ENCODE results near the gene OAS2.
A peak's percentile ranks its signal among the peaks of the same experiment; 100 is the strongest.

OAS2 gene, protein sequence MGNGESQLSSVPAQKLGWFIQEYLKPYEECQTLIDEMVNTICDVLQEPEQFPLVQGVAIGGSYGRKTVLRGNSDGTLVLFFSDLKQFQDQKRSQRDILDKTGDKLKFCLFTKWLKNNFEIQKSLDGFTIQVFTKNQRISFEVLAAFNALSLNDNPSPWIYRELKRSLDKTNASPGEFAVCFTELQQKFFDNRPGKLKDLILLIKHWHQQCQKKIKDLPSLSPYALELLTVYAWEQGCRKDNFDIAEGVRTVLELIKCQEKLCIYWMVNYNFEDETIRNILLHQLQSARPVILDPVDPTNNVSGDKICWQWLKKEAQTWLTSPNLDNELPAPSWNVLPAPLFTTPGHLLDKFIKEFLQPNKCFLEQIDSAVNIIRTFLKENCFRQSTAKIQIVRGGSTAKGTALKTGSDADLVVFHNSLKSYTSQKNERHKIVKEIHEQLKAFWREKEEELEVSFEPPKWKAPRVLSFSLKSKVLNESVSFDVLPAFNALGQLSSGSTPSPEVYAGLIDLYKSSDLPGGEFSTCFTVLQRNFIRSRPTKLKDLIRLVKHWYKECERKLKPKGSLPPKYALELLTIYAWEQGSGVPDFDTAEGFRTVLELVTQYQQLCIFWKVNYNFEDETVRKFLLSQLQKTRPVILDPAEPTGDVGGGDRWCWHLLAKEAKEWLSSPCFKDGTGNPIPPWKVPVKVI

DNA sequence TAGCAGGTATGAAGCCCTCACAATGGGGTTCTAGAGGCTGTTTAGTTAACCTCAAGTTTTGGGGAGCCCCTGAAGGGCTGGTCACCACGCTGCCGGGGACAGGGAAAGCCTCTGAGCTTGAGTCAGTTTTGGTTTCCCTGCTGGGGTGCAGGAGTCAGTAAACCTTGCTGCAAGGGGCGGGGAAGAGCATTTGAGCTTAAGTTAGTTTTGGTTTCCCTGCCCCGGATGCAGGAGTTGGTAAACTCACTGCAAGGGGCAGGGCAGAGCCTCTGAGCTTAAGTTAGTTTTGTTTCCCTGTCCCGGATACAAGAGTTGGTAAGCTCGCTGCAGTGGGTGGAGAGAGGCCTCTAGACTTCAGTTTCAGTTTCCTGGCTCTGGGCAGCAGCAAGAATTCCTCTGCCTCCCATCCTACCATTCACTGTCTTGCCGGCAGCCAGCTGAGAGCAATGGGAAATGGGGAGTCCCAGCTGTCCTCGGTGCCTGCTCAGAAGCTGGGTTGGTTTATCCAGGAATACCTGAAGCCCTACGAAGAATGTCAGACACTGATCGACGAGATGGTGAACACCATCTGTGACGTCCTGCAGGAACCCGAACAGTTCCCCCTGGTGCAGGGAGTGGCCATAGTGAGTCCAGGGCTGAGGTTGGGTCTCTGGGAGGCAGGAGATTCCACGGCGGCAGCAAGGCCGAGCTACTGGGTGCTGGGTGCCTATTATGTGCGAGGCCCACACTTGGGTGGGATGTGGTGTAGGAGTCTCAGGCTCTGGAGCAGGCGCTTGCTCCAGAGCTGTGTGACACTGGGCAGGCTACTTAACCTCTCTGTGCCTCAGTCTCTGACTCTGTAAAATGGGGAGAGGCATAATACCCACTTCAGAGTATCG, at the start of gene OAS2:
TSS of gene OAS2 (plus strand) at position 357 of the 878 bp plus-strand sequence. CDS start at position 447, 90 bp downstream.
- DNase-seq (ENCODE audit: low spot score in 2 of 2) (peak; percentile 63 to 75), ATAC-seq (ENCODE audit: low read depth) (peak; percentile 93)
- Mint-ChIP-seq H3K36me3 (peaks cover 12% of the 10 kb centered on the region), H3K27me3 (no peaks in the 10 kb centered on the region), H3K9me3 (peaks cover 5% of the 10 kb centered on the region), H3K27ac (peak within 1 kb of the TSS; percentile 69), H3K4me1 (peaks cover 47% of the 10 kb centered on the region), H3K4me3 (peak within 1 kb of the TSS; percentile 99)

DNA sequence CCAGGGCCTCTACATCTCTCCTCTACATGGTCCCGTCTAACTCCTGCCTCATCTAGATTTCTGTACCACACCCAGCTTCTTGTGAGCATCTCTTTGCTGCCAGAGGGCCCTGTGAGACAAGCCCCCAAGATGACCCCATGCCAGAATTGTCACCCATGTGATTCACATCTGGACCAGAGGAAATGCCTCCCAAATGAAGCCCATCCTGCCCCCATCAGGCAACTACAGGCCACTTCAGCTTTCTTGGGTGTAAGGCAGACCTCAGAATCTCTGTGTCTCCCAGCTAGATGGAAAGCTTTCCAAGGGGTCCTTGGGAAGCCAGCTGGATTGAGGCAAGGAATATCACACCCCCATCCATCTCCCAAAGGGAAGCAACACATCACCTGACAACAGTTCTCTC, 49.3 kb upstream of the OAS2 start:
- ATAC-seq (ENCODE audit: low read depth) (no peak), DNase-seq (ENCODE audit: low spot score in 2 of 2) (no peak)
- H3K9me3 Mint-ChIP-seq = no peaks in the 10 kb centered on the region
- no peak overlapping the region for H3K27ac Mint-ChIP-seq
- no peaks in the 10 kb centered on the region for H3K27me3 Mint-ChIP-seq
- no peak overlapping the region for H3K4me3 Mint-ChIP-seq
- H3K36me3 Mint-ChIP-seq = peaks cover 12% of the 10 kb centered on the region
- H3K4me1 Mint-ChIP-seq = peaks cover 10% of the 10 kb centered on the region

DNA sequence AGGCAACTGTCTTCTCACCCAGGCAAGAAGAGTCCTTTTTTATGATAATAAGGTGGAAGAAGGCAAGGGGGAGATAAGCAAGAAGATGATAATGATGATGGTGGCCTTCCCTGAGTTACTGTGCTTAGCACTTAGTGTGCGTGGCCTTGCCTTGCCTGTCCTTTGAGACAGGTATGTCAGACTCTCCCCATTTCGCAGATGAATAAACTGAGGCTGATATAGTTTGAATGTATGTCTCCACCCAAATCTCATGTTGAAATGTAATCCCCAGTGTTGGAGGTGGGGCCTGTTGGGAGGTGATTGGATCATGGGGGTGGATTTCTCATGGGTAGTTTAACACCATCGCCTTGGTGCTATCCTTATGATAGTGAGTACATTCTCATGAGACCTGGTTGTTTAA, 48.6 kb upstream of the OAS2 start:
- Mint-ChIP-seq H3K4me3 (no peak overlapping the region), H3K27ac (no peak overlapping the region), H3K9me3 (no peaks in the 10 kb centered on the region), H3K4me1 (peaks cover 10% of the 10 kb centered on the region), H3K36me3 (peaks cover 11% of the 10 kb centered on the region), H3K27me3 (no peaks in the 10 kb centered on the region)
- DNase-seq (ENCODE audit: low spot score in 2 of 2) (no peak), ATAC-seq (ENCODE audit: low read depth) (no peak)

DNA sequence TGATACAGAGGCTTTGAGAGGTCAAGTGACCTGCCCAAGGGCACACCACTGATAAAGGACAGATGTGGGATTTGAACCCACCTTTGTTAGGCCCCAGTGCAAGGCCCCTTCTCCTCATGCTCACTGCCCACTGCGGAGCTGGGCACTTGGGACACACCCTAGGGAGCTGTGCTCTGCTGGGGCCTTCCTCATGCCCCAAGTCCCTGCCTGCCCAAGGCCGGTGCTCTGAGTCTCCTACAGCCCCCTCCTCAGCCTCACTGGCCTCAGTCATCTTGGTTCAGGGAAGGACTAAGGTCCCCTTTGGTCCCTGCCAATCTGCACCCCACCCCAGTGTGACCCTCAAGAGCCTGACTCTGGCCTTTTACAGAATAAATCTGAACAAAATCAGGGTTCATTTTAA, 48.0 kb upstream of the OAS2 start:
- Mint-ChIP-seq H3K4me1 (peaks cover 7% of the 10 kb centered on the region), H3K9me3 (peaks cover under 1% of the 10 kb centered on the region), H3K27ac (no peak overlapping the region), H3K4me3 (no peak overlapping the region), H3K36me3 (peaks cover 10% of the 10 kb centered on the region), H3K27me3 (no peaks in the 10 kb centered on the region)
- no peak for DNase-seq (ENCODE audit: low spot score in 2 of 2)
- no peak for ATAC-seq (ENCODE audit: low read depth)

DNA sequence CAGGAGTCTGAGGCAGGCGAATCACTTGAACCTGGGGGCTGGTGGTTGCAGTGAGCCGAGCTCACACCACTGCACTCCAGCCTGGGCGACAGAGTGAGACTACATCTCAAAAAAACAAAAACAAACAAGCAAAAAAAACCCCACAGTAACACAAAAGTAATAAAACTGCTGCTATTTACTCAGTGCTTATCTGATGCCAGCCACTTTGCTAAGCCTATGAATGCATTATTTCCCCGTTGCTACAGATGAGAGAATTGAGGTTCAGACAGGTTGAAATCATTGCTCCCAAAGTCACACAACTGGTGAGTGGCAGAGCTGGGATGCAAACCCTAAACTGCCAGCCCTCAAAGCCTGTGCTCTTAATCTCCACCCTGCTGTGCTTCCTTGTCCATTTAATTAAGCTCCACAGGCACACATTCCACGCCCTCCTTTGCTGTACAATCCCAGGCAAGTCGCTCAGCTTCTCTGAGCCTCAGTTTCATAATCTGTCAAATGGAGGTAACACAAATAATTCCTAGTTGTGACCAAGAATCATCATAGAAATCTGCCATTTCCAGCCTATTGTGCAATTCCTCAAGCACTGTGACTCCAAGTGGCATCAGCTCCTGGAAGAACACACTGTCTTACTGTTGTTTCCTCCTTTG, 45.7 kb upstream of the OAS2 start:
- no peak for DNase-seq (ENCODE audit: low spot score in 2 of 2)
- Mint-ChIP-seq H3K27me3 (no peaks in the 10 kb centered on the region), H3K4me1 (peaks cover 6% of the 10 kb centered on the region), H3K36me3 (peaks cover 5% of the 10 kb centered on the region), H3K9me3 (peaks cover 2% of the 10 kb centered on the region), H3K27ac (no peak overlapping the region), H3K4me3 (no peak overlapping the region)
- no peak for ATAC-seq (ENCODE audit: low read depth)

DNA sequence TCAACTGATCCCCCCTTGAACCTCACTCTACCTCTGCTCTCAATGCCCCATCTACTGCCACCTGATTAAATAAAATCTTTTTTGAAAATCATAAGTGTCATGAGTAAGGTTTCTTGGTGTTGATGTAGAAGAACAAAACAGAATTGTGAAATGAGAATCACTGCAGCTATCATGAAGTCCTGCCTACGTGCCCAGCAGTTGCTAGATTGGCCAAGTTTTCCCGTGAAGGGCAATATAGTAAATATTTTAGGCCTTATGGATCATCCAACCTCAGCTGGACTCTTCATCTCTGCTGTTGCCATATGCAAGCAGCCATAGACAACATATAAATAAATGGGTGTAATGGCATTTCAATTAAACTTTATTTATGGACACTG, 45.2 kb upstream of the OAS2 start:
- Mint-ChIP-seq H3K36me3 (peaks cover 3% of the 10 kb centered on the region), H3K9me3 (peaks cover 2% of the 10 kb centered on the region), H3K27ac (no peak overlapping the region), H3K4me1 (peaks cover 10% of the 10 kb centered on the region), H3K27me3 (no peaks in the 10 kb centered on the region), H3K4me3 (no peak overlapping the region)
- ATAC-seq (ENCODE audit: low read depth) (no peak), DNase-seq (ENCODE audit: low spot score in 2 of 2) (no peak)

DNA sequence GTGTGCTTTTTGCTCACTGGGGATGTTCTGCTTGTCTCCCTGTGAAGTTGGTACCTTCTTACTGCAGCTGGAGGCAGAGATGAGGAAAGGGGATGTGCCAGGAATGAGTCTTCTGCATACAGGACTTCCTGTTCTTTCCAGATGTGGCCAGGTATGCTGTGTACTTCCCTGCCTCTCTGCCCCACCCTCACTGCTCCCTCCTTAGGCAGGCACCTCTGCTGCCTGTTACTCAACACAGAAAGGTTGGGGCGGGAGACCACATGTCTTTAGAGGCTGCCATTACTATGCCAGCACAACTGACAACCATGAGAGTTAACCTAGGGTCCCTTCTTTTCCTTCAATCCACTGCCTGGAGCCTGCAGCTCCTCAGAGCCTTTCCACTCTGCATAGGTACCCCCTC, 42.1 kb upstream of the OAS2 start:
- no peaks in the 10 kb centered on the region for H3K27me3 Mint-ChIP-seq
- no peak for ATAC-seq (ENCODE audit: low read depth)
- H3K36me3 Mint-ChIP-seq = no peaks in the 10 kb centered on the region
- no peak overlapping the region for H3K27ac Mint-ChIP-seq
- DNase-seq (ENCODE audit: low spot score in 2 of 2) = no peak
- no peak overlapping the region for H3K4me3 Mint-ChIP-seq
- peaks cover 27% of the 10 kb centered on the region for H3K4me1 Mint-ChIP-seq
- peaks cover 2% of the 10 kb centered on the region for H3K9me3 Mint-ChIP-seq

DNA sequence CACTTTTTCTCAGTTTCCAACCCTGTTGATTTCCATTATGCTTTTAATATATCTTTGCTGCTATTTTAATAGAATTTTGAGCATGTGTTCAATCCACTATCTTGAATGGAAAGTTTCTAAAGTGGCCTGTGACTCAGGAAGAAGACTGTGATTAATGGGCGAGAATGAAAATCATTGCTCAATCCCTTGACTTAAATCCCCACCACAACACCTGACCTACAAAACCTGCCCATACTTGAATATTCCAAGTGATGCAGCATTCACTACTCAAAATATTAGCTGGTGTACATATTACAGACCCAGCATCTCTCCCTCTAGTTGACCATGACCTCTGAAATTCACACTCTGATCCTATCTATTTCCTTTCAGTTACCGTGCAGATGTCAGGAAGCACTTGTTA, 41.4 kb upstream of the OAS2 start:
- H3K27ac Mint-ChIP-seq = peak overlapping the region; percentile 62
- H3K27me3 Mint-ChIP-seq = no peaks in the 10 kb centered on the region
- no peaks in the 10 kb centered on the region for H3K36me3 Mint-ChIP-seq
- no peak for DNase-seq (ENCODE audit: low spot score in 2 of 2)
- peaks cover 27% of the 10 kb centered on the region for H3K4me1 Mint-ChIP-seq
- no peak for ATAC-seq (ENCODE audit: low read depth)
- peak overlapping the region; percentile 67 for H3K4me3 Mint-ChIP-seq
- H3K9me3 Mint-ChIP-seq = peaks cover 2% of the 10 kb centered on the region

DNA sequence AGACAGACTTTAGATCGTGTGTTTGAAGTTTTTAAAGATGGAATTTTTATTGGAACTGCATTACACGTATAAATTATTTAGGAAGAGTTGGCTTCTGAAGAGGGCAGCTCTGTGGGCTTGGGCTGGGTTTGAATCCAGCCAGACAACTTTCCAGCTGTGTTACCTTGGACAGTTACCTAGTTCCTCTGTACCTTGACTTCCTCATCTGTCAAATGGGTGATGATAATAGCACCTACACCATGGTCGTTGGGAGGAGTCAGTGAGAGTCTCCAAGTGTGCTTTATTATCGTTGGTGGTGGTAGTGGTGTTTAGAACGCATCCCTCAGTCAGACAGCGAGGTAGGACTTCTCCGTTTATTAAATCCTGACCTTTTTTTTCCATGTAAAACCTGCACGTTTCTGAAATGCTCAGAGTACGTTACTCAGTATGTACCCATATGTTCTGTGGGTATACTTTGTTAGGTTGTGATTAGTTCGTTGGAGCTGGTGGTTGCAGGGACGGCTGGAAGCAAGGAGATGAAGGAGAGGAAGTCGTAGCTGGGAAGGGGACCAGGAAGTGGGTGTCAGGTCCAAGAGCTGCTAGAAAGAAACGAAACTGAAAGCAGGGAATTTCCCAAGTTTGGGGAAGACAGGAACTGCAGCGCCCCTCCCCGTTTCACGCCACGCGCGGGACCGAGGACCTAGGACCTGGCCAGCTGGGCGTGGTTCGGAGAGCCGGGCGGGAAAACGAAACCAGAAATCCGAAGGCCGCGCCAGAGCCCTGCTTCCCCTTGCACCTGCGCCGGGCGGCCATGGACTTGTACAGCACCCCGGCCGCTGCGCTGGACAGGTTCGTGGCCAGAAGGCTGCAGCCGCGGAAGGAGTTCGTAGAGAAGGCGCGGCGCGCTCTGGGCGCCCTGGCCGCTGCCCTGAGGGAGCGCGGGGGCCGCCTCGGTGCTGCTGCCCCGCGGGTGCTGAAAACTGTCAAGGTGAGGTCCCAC, 40.3 kb upstream of the OAS2 start, which contains the start of gene OAS3:
TSS of gene OAS3 (plus strand) at position 734 of the 979 bp plus-strand sequence. CDS start at position 791, 57 bp downstream.
- DNase-seq (ENCODE audit: low spot score in 2 of 2) (peak; percentile 29 to 38), ATAC-seq (ENCODE audit: low read depth) (peak; percentile 53)
- Mint-ChIP-seq H3K4me1 (peaks cover 27% of the 10 kb centered on the region), H3K4me3 (peak within 1 kb of the TSS; percentile 88), H3K9me3 (peaks cover 2% of the 10 kb centered on the region), H3K27ac (peak within 1 kb of the TSS; percentile 71), H3K27me3 (no peaks in the 10 kb centered on the region), H3K36me3 (no peaks in the 10 kb centered on the region)

DNA sequence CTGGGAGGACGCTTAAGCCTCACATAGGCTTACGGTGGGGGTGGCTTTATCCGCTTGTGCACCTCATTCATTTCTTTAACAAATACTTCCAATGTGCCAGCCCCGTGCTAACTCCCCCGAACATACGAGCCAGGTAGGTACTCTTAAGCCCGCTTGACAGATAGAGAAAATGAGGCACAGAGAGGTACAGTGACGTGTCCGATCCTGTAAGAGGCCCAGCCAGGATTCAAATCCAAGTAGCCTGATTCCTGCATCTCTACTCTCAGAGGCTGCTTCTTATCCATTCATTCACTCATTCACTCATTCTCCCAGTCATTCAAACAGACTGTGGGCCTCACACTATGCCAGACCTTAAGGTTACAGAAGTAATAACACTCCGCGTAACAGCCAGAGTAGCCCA, 39.6 kb upstream of the OAS2 start:
- Mint-ChIP-seq H3K27ac (peak overlapping the region; percentile 11), H3K27me3 (no peaks in the 10 kb centered on the region), H3K36me3 (no peaks in the 10 kb centered on the region), H3K4me3 (peak overlapping the region; percentile 88), H3K4me1 (peaks cover 27% of the 10 kb centered on the region), H3K9me3 (peaks cover 2% of the 10 kb centered on the region)
- no peak for ATAC-seq (ENCODE audit: low read depth)
- no peak for DNase-seq (ENCODE audit: low spot score in 2 of 2)

DNA sequence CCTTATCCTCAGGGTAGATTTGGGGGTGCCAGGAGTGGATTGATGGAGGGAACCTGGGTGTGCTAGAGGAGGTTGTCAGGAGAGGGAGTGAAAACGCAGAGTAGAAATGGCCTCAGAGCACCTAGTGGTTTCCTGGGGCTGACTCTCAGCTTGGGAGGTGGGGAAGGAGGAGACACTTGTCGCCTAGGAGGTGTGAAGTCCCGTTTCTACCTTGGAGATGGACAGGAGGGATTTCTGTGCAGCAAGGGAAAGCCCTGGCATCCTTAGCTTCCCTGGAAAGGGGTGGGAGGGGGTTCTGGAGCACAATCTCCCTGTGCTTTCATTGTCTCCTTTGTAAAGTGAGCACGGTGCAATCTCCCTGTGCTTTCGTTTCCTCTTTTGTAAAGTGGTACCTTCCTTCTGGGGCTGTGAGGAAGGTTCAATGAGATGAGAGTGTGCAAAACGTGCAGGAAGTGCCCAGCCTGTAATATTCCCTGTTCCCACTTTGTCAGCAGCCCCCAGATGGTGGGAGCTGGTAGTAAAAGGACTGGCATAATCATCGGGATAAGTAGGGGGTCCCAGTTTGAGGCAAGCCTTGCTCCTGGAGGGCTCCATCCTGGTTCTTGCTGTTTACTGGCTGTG, 38.4 kb upstream of the OAS2 start:
- DNase-seq (ENCODE audit: low spot score in 2 of 2) (peak; percentile 32 to 46), ATAC-seq (ENCODE audit: low read depth) (peak; percentile 81)
- peaks cover 2% of the 10 kb centered on the region for H3K9me3 Mint-ChIP-seq
- H3K36me3 Mint-ChIP-seq = peaks cover 7% of the 10 kb centered on the region
- H3K27ac Mint-ChIP-seq = peak overlapping the region; percentile 71
- H3K4me3 Mint-ChIP-seq = peak overlapping the region; percentile 75
- H3K27me3 Mint-ChIP-seq = no peaks in the 10 kb centered on the region
- H3K4me1 Mint-ChIP-seq = peaks cover 27% of the 10 kb centered on the region

DNA sequence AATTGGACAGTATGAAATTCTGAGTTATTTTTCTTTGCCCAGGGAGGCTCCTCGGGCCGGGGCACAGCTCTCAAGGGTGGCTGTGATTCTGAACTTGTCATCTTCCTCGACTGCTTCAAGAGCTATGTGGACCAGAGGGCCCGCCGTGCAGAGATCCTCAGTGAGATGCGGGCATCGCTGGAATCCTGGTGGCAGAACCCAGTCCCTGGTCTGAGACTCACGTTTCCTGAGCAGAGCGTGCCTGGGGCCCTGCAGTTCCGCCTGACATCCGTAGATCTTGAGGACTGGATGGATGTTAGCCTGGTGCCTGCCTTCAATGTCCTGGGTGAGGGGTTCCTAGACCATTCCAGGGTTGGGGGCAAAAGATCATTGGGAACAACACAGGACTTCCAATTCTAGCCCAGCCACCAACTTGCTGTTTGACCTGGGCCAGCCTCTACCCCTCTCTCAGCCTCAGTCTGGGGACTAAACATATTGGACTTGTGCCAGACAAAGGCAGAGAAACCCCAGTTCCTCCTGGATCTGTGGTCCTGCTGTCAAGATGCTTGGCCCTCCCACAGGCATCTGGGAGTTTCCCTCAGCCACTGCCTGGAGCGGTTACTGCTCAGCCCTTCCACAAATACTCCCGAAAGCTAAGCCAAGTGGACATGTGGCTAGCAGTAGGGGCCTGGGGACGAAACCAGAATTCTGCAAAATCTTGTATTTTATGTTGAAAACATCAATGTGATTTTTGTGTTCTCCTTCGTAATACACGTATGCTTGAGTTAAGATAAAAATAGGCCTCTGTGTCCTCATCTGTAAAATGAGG, 36.6 kb upstream of the OAS2 start:
- H3K27me3 Mint-ChIP-seq = no peaks in the 10 kb centered on the region
- no peak for DNase-seq (ENCODE audit: low spot score in 2 of 2)
- no peaks in the 10 kb centered on the region for H3K9me3 Mint-ChIP-seq
- H3K36me3 Mint-ChIP-seq = peaks cover 13% of the 10 kb centered on the region
- H3K27ac Mint-ChIP-seq = no peak overlapping the region
- H3K4me1 Mint-ChIP-seq = peaks cover 24% of the 10 kb centered on the region
- no peak overlapping the region for H3K4me3 Mint-ChIP-seq
- no peak for ATAC-seq (ENCODE audit: low read depth)

Measured in memory B cell (primary cell).